ENCODE data around the gene ACTN1.
"Not testable (repeated sequence)": the region's sequence is repeated elsewhere in the genome, so short reads cannot be mapped to it uniquely, and the experiment has no call there.

Gene ACTN1

DNA sequence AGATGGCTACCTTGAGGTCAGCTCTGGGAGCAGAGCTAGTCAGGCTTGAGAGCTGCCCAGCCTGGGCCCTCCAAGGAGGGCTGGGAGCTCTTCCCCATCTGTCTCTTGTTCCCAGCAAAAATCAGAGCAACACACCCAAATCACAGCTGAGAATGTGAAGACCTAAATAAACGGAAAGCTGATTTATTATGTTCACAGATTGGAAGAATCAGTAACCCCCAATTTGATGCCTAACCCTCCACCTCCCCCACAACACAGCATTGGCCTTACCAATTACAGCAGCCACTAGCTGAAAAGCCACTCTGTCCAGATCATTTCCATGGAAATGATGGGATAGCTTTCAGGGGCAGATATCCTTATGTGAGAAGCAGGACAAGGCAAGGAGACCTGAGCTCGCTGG lies 7.1 kb upstream of the ACTN1 start:
- DNase-seq = no peak

DNA sequence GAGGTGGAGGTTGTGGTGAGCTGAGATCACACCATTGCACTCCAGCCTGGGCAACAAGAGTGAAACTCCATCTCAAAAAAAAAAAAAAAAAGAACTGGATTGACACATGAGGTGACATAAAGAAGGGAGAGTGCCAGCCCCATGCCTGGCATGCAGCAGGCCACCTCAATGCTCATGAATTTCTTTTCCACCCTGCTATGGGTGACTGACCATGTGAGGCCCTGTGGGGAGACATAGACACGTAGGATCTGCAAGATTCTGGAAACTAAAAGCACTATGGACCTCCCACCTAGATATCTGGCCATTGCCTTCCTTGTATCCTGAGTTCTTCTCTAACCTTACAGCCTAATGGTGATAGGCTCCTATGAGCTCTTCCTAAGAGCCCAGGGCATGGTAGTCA lies 5.6 kb upstream of the ACTN1 start:
- DNase-seq = no peak

DNA sequence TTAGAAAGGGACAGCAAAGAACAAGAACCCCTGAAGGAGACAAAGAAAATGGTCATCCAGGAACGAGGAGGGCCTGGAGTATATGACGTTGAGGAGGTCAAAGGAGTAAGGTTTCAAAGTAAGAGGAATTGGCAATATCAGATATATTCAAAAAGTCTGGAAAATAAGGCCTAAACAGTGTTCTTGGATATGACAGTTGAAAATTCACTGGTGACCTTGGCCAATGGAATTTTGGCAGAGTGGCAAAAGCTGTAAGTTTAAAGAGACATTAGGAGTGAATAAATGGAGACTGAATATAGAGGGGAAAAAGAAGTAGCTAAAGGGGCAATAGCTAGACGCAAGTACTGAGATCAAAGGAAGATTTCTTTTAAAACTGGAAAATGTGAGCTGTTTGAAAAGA lies 4.1 kb upstream of the ACTN1 start:
- DNase-seq = no peak

DNA sequence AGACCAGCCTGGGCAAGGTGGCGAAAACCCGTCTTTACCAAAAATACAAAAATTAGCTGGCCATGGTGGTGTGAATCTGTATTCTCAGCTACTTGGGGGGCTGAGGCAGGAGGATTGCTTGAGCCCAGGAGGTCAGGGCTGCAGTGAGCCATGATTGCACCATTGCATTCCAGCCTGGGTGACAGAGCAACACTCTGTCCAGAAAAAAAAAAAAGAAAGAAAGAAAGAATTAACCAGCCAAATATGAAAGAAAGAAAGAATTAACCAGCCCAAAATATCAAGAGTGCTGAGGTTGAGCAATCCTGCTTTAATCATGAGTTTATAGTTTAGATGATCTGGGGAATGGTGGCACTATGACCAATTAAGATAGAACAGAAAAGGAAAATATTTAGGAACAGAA lies 3.5 kb upstream of the ACTN1 start:
- DNase-seq = no peak

DNA sequence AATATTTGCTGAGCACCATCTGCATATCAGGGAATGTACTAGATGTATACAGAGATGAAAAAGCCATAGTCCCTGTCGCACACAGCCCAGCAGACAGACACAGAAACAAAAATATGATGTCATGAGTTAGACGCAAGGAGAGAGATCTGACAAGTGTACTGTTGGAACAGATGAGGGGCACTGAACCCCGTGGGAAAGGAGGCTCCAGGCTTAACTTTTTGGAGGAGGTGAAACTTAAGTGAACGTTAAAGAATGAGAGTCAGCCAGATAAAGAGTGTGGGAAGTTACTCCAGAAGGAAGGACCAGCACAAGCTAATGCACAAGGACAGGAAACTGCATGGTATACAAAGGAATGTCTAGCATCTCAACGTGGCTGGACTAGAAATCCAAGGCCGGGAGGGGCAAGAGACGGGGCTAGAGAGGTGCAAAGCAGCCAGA lies 2.5 kb upstream of the ACTN1 start:
- DNase-seq = no peak

DNA sequence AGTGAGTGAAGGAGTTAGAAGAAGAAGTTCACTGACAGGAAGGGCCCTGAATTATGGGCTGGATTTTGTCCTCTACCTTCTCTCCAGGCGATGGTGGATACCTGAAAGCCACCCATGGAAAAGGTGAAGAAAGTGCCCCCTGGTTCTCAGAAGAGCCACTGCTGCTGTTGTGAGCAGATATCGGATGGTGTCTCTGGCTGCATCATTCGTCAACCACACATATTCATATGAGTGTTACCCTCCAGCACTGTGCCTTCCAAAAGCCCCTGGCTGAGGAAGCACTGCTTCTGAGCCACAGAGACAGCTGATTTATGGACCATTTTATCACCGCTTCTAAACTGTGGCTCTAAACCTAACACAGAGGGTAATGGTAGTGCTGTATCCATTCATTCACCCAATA lies 2.0 kb upstream of the ACTN1 start:
- peak; percentile 70 to 79 for DNase-seq

DNA sequence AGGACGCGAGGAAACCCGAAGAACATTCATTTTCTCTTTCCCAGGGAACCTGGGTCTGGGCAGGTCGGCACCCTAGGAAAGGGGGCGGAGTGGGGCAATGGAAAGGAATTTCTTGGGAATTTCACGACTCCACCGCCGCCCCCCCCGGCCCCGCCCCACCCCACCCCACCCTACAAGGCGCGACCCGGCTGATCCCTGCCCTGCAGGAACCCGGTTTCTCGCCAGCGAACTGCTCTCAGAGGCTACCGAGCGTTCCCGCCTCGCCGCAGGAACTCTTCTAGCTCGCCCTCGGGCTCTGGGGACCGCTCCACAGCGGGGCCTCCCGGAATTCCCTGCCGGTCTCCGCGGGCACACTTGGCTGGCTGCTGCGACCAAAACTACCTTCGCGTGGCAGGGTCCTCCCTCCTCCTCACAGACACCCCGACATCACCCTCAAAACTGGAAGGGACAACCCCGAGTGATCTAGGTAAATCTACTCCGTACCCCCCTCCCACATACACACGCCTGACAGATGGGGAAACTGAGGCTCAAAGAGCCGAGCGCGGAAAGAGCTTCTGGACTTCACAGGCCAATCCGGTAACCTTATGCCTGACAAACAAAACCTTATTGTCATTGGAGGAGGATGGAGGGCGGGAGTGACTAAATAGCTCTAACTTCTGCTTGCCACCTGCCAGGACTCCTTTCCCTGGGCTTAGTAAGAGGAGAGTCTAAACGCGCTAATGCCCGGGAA lies 785 bp upstream of the ACTN1 start:
- DNase-seq = peak; percentile 51 to 72

DNA sequence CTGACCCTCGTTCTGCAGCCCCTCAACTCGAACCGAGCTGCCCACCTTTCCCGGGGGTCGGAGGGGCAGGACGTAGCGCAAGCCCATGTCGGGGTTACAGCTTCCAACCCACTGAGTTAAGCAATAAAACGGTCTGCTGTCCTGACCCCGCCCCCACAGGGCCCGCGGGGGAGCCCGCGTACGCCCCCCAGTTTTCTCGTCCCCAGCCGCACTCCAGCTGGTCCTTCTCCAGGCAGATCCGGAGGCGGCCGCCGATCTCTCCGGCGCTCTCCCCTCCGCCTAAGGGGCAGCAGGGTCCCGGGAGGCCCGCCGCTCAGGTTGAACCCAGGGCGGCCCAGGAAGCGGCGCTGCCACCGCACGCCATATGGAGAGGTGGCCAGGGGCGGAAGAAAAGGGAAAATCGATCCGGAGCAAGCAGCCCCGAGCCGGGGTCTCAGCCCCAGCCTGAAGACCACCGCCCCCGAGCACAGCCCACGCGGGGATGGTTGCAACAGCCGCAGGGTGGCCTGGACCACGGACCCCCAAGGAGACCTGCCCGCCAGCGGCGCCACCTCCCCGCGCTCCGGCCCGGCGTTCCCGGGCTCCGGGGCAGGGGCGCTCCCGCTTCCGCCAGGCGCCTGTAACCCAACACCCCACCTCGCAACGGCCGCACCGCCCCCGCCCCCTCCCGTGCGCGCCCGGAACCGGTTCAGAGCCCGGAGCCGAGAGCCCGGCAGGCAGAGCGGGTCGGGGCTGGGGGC lies 760 bp downstream of the ACTN1 start:
- DNase-seq = peak; percentile 36 to 81

DNA sequence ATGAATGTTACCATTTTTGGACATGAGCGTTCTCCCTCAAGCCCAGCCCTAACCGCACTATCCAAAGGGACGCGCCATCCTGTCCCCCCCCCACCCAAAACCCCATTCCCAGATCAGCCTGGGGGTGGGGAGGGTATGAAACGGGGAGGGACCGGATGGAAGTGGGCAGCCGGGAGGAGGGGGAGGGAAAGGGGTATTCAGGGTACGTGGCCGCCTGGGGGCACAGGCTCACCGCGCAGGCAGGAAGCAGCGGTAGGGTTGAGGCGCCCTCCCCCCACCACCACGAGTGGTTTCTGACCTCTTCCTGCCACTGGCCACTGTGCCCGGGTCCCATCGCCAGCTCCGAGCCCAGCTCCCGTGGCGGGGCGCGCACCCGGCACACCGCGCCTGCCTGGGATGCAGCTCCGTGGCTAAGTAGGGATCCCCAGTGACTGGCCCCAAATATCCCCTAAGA lies 1.4 kb downstream of the ACTN1 start:
- peak in 1 of 2 experiments; percentile 55 for DNase-seq

DNA sequence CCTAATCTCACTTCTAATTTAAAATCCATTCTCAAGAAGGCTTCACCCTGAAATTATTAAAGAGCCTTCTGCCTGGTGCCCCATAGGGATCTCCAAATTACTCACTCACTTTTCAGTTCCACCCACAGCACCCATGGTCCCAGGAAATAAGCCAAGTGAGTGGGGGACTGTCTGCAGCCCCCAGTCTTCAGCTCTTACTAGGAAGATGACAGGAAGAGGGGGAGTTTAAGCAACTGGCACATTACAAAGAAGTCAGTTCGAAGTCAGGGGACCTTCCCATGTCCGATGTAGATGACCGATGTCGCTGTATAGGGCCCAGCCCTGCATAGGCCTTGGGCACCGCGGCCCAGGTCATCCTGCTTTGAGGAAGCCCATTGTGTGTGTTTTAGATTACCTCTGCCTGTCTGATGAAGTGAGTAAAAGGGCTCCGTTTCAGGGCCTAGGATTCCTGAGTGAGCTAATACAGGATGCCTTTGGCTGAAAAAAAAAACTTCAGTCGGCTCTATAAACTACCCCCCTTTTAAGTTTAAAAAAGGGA lies 1.9 kb downstream of the ACTN1 start:
- DNase-seq = peak in 1 of 2 experiments; percentile 28

DNA sequence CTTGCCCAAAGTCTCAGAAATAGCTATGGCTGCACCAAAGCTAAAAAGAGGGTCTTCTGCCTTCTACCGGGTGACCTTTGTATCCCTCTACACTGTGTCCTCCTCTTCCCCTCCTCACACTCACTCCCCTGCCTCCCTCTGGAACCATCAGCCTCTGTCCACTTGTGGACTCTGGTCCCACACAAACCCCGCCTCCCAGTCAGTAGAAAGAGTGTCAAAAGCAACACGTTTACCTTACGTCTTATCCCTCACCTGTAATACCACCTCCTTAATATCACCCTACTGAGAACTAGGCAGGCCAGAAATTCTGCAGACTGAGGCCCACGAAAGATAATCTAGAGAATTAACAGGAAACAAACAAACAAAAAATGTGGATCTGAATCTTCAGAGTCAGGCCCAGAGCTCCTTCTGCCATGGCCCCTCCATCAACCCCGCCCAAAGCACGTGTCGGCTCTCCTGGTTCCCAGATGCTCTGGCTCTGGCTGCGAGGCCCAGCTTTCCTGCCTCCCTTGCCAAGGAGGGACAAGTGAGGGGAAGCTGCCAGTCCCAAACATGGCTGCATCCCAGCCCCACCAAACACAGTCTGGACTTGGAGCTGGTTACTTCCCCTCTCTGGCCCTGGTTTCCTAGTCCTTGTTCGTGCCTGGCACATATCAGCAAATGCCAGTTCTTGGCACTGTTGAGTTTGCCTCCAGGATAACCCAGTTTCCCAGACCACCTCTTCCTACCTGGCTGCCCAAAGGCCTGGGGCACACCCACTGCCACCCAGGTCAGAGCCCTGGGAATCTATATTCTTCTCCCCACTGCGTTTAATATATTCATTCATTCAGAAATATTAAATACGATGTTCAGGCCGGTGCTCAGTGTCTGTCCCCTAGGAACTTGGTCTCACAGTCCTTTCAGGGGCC lies 2.7 kb downstream of the ACTN1 start:
- peak in 1 of 2 experiments; percentile 4 for DNase-seq

DNA sequence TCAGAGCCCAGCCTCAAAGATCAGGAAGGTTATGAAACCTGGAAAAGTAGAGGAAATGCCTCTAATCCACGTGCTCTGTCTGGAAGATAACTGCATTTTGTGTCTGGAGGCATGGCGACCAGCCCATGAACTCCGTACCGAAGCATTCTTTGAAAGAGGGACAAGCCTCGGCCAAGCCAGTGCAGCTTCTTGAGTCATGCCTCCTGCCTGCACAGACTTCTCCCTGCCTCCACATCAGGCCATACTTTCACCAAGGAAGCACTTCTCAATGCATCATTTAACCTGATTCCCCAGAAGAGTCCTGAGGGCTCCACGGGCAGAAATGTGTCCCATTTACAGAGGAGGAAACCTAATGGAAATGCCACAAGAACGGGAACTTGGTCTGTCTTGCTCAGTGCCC lies 3.4 kb downstream of the ACTN1 start:
- no peak for DNase-seq

DNA sequence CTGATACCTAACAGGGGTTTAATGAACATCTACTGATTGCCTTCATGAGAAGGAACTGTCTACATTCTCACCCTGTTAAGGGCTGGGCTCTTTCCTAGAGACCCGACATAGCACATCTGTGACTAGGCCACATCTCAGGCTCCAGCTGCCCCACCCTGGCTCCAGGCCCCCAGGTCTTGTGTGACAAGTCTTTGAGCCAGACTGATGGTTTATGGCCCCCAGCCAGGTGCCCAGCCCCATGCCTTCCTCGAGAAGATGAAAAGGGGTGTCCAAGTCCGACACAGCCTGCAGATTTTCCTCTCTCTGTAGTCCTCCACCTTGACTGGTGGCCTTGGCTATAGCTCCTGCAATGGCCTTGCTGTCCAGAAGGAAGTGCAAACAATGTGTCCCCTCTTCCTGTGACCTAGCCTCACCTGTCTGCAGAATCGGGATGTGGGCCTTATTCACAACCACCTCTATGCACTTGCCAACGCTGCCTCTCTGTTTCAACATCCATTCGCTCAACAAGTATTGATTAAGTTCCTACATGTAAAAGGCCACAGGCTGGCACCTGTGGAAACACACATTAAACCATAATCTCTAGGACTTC lies 4.2 kb downstream of the ACTN1 start:
- no peak for DNase-seq

DNA sequence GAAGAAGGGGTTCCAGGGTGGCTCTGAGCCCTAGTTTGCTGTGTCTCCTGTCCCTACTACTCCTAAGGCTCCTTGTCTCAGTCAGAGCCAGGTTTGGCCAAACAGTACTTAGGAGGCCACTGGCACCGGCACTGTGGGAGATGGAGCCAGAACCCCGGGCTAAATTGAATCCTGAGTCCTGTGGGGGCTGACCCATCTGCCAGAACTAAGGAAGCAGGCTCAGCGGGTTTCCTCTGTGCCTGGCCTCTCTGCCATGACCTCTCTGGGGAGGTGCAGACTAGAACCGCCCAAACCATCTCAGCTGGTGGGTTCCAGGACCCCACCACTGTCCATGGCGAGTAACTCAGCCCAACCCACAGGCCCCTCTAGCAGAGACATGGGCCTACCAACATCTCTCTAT lies 5.5 kb downstream of the ACTN1 start:
- no peak for DNase-seq

DNA sequence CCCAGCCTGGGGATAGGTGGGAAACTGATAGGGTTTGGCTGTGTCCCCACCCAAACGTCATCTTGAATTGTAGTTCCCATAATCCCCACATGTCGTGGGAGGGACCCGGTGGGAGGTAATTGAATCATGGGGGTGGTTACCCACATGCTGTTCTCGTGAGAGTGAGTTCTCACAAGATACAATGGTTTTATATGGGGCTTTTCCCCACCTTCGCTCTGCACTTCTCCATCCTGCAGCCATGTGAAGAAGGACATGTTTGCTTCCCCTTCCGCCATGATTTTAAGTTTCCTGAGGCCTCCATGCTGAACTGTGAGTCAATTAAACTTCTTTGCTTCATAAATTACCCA lies 5.9 kb downstream of the ACTN1 start:
- DNase-seq = not testable (repeated sequence)

DNA sequence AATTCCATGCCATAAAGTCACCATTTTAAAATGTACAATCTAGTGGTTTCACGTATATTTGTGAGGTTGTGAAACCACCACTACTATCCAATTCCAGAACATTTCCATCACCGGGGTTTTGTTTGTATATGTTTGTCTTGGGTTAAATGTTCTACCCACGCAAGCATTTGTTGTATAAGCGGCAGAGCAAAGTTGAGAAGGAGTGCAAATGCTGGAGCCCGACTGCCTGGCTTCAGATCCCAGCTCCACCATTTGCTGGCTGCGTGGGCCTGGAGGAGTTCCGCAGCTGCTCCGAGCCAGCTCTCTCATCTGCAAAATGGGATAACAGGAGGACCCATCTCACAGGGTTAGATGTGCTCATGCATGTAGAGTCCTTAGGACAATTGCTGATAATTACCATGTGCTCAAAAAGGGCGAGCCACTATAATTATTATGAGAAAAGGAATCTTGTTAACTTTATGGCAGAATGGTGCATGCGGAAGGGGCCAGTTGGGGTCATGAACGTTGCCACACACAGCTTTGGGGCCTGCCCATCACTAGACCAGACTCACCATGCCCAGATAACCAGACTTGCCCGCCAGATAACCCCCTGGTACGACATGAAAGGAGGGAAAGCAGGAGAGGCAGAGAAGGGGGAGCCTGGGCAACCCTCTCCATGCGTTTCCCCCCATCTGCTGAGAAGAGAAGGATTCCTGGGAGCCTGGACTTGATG lies 6.4 kb downstream of the ACTN1 start:
- DNase-seq = no peak

DNA sequence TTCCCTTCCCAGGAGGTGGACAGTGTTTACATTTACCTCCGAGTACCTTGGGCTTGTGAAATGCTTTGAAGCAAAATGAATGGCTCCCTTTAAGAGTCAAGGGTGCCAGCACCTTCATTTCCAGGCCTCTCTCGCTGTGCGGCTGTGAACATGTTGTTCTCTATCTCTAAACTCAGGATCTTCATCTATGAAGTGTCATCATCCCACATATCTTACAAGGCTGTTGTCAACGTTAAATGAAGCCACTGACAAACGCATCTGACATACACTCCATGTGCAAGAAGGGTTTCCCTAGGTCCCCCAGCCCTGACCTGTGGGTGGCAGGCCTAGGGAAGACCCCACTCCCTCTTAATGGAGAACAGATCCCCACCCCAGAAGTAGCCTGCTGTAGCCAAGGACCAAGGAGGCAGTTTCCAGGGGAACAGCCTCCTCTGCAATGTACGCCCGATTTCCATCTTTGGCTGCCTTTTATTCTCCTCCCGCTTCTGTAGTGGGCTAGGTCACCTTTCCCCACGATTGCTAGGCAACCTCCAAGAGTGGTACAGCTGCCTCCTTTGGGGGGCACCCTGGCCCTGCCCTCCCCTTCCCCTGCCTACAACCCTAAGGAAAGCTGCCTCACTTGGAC lies 7.6 kb downstream of the ACTN1 start:
- DNase-seq = no peak

DNA sequence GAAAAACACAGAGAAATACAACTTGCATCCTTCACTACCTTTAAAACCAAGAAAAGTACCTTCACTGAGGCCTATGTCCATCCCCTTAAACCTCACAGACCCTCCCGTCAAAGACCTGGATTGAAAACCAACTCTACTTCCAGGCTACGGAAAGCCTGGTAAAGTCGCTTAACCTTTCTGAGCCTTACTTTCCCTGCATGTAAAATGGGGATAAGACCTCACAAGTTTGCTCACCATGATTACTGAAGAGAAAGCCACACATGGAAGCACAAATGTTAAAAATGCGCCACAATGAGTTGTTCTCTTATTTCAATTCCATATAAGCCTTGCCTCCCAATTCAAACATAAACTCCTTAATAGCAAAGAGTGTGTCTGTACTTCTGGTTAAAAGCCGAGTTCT lies 8.4 kb downstream of the ACTN1 start:
- no peak for DNase-seq

DNA sequence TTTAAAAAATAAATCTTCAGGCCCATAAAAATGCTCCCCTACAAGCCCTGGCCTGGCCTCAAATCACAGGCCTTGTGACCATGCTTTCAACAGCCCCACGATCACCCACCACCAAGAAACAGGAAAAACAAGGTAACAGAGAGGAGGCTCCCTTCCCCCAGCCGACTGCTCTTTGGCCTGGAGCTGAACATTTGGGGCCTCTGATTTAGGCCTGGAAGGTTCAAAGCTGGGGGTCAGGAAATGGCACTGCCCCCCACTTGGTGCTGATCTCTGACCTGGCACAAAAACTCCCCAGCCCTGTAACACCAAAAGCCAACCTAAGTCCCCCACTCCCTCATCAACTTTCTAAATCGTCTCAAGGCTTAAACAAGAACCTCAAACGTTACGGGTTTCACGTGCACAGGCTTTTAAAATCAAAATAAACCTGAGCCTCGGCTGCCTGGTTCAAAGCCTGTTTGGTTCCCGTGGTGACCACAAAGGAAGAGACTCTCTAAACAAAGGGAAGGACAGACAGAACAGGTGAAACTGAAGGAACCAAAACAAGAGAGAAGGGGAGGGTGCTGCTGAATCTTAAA lies 9.0 kb downstream of the ACTN1 start:
- DNase-seq = no peak

DNA sequence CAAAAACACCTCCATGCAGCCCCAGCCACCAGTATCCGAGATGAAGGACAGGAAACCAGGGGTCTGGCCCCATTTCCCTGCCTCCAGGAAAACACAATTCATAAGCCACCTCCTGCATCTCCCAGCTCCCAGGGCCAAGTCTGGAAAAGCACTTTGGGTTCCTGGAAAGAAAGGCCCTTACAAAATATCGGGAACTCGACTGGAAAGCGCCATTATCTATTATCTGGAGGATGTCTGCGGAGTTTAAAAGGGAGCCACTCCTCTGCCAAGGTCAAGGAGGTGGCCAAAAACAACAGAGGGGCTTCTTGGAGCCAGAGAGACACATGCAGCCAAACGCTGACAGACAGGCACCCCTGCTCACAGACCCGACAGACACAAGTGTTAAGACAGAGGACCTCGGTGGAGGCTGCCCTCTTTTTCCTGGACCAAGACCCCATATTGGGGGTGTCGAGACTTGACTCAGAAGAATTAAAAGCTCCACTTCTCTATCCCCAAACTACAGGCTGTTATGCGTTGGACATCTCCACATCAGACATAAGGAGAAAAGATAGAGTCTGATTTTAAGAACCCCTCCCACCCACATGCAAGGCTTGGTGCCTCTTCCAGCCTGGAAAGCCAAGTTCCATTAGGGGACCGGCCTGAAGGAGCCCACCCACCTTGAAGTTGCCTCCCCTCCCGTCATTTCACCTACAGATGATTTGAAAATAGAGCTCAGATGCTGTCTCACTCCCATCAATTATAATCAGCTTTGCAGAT lies 9.6 kb downstream of the ACTN1 start:
- no peak for DNase-seq

DNA sequence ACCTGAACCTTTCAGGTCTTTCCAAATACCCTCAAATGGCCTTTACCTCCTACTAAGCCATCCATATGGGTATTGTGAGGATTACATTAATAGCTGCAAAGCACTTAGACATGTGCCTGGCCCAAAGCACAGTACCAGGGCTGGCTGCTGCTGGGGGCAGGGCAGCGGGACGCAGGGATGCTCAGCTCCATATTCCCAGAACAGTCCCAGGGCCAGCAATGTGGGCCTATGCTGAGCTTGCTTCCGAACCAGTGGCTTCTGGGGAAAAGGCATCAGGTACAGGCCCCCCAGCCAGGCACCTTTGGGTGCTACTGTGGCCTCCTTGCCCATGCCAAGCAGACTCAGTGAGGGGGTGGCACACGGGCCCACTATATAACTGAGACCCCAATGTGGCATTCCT lies 10.4 kb downstream of the ACTN1 start:
- no peak for DNase-seq
